NCI-H526 treated with DMSO at 0.1 percent for 48 hours (cell line): Measurements from ENCODE around the gene TMEM201.
"Not testable (repeated sequence)": the region's sequence is repeated elsewhere in the genome, so short reads cannot be mapped to it uniquely, and the experiment has no call there.

Experiments used
- DNase-seq: peaks from one replicate; lab custom pipeline; 2025; lab: John Stamatoyannopoulos, UW

The TMEM201 gene, protein sequence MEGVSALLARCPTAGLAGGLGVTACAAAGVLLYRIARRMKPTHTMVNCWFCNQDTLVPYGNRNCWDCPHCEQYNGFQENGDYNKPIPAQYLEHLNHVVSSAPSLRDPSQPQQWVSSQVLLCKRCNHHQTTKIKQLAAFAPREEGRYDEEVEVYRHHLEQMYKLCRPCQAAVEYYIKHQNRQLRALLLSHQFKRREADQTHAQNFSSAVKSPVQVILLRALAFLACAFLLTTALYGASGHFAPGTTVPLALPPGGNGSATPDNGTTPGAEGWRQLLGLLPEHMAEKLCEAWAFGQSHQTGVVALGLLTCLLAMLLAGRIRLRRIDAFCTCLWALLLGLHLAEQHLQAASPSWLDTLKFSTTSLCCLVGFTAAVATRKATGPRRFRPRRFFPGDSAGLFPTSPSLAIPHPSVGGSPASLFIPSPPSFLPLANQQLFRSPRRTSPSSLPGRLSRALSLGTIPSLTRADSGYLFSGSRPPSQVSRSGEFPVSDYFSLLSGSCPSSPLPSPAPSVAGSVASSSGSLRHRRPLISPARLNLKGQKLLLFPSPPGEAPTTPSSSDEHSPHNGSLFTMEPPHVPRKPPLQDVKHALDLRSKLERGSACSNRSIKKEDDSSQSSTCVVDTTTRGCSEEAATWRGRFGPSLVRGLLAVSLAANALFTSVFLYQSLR

DNA sequence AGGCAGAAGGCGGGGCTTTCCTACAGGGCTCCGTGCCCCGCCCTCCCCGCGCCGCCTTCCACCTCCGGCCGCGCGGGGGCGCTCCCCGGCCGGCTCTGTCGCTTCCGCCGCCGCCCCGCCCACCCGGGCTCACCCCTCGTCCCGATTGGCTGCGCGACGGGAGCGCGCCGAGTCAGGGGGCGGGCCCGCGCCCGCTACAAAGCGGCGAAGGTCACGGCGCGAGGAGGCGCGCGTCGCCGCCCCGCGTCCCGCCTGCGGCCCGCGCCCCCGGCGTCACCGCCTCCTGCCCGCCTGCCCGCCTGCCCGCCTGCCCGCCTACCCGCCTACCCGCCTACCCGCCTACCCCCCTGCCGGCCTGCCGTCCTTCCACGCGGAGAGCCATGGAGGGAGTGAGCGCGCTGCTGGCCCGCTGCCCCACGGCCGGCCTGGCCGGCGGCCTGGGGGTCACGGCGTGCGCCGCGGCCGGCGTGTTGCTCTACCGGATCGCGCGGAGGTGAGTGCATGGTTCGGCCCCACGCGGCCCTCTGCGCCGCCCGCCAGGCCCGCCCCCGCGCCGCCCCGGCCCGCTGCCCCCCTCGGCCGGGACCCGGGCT, at the start of gene TMEM201:
Gene TMEM201 (plus strand): TSS at position 361 of the 593 bp plus-strand sequence. CDS start 20 bp downstream, at position 381.
- DNase-seq = peak; percentile 66

DNA sequence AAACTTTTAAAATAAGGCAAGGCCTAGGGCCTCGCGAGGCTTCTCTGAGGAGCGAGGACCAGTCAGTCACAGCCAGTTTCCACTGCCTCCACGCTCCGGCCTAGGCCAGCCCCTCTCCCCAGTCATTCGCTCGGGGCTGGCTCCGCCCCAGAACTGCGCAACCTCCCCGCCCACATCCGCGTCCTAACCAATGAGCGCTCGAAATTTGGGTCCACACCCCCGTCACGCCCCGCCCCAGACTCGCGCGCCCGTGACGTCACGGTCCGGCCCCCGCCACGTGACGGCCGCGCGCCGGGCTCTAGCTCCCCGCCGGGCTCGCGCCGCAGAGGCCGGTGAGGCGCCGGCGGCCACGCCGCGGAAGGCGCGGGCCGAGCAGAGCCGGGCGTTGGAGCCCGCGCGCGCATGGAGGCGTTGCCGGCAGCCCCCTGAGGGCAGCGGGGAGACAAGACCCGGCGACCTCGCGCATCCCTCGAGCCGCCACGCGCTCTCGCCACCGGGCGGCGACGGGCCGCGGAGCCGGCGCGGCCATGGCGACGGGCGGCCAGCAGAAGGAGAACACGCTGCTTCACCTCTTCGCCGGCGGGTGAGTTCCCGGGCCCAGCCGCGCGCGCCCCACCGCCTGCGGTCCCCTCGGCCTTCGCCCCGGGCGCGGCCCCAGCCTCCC, 49.4 kb upstream of the TMEM201 start, which contains the start of gene SLC25A33:
Gene SLC25A33 (plus strand): TSS at position 301 of the 664 bp plus-strand sequence. CDS start 227 bp downstream, at position 528.
- peak; percentile 89 for DNase-seq

DNA sequence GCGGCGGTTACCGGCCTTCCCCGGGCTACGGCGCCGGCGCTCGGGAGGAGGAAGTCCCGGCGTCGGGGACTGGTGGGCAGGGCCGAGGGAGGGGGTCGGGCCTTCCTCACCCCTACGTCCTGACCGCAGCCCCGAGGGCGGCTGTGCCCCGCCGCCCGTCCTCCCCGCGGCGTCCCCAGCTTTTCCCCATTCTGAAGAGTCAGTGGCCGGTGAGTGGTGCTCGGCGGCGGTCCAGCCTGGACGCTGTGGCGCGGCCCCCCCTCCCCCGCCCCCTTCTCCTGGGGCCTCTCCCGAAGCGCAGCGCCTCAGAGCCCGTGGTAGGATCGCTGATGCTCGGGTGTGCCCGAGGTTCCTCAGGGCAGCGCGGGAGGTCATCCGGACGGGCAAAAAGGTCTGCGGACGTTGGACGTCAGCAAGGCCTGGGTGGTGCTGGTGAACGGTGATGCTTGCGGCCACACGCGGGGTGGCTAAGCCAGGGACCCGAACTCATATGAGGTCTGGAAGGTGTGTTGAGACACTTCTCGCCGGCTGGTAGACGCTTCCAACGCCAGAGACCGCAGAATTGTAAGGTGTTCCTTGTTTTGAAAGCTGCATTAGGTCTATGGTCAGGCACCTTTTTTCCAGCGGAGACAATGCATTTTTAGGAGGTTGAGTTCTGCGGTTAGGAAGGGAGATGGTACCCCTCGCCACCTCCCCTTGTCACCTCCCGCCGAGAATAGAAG, 48.7 kb upstream of the TMEM201 start:
- peak; percentile 3 for DNase-seq

DNA sequence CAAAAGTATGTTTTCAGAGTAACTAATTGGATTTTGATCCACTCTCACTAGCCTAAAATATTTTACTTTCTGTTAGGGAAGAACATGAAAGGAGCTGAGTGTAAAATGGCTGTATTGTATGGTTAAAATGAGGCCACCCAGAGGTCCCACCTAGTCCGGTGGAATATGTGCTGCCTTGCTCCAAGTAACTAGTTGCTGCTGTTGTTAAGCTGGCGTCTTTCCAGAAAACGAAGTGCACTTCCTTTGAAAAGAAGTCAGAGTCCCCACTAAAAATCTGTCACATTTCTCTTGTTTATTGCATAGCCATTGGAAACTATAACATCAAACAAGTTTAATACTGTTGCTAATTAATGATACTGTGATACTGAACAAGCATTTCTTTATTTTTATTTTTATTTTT, 46.3 kb upstream of the TMEM201 start:
- DNase-seq = no peak

DNA sequence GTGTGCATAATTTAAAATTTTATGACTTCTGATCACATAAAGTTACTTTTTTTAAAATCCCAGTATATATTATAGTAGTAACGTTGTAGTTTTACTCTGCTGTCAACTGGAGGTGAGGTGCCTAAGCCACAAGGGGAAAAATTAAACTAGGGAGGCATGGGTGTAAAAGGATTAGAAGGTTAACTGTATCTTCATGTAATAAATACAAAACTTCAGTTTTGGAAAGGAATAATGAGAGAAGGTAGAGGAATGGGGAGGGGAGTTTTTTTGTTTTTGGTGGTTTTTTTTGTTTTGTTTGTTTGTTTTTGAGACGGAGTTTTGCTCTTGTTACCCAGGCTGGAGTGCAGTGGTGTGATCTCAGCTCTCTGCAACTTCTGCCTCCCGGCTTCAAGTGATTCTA, 43.8 kb upstream of the TMEM201 start:
- DNase-seq = no peak

DNA sequence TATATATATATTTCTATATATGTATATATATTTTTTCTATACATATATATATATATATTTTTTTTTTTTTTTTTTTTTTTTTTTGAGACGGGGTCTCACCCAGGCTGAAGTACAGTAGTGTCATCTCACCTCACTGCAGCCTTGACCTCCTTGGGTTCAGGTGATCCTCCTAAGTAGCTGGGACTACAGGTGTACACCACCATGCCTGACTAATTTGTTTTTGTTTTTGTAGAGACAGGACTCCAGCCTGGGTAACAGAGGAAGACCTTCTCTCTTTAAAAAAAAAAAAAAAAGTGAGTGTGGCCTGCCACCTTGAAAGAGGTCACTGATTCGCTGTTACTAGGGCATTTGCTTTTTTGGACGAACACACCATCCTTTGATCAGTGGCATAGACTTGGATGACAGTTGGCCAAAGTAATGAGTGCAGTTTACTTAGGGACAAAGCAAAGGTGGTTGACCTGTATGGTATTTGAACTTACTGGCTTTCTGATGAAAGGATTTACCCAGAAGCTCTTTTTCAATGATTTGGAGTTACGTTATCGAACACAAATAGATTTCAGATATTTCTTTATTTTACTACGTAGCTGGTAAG, 38.7 kb upstream of the TMEM201 start:
- DNase-seq = no peak

DNA sequence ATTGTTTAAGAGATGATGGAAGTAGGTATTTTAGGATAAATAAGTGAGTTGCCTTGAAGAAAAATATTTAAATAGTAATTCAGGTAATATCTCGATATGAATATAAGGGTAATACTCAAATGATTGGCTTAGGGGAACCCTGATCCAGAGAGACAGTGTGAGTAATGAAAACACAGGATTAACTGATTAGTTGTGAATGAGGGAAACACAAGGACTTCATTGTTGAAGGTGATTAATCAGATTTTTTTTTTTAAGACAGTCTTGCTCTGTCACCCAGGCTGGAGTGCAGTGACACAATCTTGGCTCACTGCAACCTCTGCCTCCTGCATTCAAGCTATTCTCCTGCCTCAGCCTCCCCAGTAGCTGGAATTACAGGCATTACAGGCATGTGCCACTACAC, 36.7 kb upstream of the TMEM201 start:
- no peak for DNase-seq

DNA sequence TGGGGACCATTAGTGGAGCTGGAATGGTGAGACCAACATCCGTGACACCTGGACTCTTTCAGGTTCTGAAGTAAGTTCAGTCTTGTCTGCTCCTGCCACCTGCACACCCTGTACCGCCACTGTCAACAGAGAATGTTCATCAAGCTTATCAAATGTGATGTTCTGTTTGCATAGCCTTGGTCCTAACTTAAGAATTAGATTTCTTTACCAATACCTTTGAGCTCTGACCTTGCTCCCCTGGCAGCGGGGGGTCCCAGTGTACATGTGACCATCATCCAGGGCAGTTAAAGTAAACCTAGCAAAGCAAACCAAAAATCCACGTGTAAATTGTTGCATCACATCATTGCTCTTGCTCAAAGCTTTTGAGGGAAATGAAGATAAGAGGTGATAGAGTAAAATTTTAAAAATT, 35.0 kb upstream of the TMEM201 start:
- no peak for DNase-seq

DNA sequence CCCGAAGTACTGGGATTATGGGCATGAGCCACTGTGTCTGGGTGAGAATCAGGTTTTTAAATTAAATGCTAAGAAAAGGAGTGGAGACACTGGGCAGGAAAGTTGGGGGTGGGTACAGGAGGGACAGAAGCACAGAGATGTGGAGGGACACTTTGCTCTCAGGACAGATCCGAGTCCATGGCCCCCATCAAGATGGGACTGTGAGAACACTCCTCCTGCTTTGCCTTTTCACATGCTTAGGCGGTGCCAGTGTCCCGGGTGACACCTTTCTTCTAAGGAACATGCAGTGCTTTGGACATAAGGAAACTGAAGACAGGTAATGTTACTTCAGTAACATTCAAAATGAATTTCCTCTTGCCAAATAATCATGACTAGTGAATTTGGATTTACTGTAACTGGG, 32.8 kb upstream of the TMEM201 start:
- DNase-seq = no peak

DNA sequence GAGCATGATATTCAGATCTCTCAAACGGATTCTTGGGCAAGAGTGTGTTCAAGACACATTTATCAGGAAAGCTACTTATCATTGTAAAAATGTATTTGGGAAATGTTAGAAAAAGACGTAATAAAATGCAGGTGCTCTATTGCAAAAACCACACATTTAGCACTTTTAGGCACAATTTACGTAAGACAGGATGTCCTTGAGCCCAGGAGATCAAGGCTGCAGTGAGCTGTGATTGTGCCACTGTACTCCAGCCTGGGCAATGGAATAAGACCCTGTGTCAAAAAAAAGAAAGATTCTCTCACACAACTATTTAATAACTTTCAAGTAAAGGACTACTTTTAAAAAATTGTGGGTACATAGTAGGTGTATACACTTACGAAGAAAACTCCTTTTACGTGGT, 31.1 kb upstream of the TMEM201 start:
- DNase-seq = no peak

DNA sequence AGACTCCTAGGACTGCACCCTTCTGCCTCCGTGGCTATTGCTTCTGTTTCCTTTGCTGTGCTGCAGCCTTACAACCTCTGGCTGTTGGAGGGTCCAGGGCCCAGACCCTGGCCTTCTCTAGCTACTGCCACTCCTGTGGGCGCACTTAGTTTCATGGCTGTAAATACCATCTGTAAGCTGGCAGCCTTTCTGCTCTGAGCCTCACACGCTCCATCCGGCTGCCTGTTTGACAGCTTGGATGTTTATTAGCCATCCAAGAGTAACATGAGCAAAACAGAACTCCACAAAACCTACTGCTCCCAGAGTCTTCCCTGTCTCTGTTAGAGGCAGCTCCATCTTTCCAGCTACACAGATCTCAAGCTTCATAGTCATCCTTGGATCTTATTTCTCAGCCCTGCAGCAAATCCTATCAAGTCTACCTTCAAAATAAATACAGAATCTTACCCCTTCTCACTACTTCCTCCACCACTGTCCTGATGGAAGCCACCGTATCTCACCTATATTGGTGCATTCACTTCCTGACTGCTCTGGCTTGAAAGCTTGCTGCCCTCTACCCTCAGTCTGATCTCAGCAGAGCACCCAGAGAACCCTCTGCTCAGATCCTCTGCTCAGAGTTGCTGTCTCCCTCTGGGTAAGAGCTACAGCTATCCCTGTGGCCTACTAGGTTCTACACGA, 30.3 kb upstream of the TMEM201 start:
- DNase-seq = no peak

DNA sequence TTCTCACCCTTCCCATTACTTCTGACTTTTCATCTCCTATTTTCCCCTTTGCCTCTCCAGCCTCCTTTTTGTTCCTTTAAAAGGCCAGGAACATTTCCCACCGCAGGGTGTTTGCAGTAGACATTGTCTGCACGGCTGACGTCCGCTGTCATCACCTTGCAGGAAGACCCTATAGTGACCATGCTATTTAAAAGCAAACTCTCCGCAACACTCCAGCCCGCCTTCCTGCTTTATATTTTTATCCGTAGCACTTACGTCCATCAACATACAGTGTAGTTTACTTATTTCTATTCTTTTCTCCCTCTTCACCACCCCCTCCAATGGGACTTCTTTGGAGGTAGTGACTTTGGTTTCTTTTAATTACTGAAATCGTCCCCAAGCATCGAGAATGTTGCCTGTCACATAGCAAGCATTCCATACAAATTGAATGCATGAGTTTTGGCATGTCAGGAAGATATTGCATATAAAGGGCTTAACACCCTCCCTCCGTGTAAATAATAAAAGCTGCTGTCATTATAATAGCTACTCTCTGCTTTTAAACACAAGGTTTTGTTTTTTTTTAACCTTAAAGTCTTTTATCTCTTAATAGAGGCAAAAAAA, 29.7 kb upstream of the TMEM201 start:
- DNase-seq = no peak

DNA sequence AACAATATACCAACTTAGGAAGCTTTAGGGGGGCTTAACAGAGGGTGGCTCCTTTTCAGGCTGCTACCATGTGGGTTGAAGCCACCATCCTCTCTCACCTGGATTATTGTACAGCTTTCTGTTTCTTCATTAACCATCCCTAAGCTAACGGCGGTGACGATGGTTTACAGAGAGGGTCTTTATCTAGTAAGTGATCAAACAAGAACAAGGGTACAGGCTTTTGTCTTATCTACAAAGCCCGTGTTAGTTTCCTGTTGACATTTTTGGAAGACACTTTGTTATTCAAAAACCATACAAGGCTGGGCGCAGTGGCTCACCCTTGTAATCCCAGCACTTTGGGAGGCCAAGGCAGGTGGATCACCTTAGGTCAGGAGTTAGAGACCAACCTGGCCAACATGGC, 29.0 kb upstream of the TMEM201 start:
- no peak for DNase-seq

DNA sequence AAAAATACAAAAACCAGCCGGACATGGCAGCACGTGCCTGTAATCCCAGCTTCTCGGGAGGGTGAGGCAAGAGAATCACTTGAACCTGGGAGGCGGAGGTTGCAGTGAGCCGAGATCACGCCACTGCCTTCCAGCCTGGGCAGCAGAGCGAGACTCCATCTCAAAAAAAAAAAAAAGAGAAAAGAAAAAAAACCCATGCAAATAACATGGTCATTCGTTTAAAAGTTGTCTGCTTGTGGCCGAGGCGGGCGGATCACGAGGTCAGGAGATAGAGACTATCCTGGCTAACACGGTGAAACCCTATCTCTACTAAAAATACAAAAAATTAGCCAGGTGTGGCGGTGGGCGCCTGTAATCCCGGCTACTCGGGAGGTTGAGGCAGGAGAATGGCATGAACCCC, 28.6 kb upstream of the TMEM201 start:
- not testable (repeated sequence) for DNase-seq

DNA sequence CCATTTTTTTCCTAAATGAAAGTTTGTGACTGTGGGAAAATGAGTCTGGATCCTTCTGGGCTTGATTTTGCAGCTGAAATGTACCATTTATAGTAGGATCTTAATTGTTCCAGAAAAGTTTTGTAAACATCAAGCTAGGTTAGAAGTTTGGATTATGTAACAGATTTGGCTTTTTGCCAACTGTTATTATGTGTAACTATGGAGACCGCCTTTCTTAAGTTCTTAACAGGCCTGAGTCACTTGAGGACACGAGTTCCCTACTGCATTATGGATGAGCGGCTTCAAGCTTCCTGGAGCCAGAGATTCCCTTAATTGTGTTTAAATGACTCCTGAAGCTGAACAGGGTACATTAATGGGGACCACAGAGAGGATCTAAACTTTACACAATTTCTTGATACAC, 27.3 kb upstream of the TMEM201 start:
- DNase-seq = no peak

DNA sequence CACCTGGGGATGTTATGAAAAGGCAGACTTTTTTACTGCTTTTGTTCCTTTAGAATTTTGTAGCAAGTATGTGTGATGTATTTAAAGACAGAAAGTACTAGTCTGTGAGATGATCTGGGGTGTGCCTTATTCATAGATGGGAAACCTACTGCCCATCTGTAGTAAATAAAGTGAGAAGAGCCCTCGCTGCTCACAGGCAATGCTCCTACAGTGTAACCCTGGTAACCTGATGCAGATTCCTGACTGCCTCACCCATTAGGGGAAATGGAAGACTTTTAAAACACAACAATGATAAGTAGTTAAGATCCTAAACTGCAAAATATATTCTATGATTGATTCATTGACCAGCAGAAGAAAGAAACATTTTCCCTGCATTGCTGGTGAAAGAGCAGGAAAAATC, 19.4 kb upstream of the TMEM201 start:
- no peak for DNase-seq

DNA sequence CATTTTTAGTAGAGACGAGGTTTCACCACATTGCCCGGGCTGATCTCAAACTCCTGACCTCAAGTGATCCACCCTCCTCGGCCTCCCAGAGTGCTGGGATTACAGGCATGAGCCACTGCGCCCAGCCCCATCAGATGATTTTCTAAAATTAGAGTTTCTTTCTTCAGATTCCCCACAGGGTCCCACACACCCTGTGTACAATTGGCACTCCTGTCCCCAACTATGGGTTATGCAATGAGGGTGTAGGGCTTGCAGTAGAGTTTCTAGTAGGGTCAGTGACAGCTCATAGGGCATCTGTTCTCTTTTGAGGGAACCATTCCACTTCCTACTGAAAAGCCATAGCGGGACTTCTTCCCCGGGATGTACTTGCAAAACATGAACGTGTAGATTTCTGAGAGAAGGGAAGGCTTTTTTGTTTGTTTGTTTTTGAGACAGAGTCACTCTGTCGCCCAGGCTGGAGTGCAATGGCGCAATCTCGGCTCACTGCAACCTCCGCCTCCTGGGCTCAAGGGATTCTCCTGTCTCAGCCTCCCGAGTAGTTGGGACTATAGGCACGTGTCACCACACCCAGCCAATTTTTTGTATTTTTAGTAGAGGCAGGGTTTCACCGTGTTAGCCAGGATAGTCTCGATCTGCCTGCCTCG, 17.7 kb upstream of the TMEM201 start:
- DNase-seq = not testable (repeated sequence)

DNA sequence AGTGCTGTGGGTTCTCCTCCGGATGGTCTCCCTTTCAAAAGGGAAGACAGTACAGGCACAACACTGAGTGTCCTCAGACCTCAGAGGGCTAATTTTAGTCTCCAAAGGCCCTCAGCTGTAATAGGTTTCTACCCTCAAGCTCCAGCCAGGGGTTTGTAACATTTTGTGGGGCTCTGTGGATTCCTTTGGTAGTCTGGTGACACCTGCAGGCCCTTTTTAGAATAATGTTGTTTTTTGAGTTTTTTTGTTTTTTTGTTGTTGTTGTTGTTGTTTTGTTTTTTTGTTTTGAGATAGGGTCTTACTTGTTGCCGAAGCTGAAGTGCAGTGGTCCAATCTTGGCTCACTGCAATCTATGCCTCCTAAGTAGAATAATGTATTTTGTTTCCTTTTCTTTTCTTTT, 15.0 kb upstream of the TMEM201 start:
- no peak for DNase-seq

DNA sequence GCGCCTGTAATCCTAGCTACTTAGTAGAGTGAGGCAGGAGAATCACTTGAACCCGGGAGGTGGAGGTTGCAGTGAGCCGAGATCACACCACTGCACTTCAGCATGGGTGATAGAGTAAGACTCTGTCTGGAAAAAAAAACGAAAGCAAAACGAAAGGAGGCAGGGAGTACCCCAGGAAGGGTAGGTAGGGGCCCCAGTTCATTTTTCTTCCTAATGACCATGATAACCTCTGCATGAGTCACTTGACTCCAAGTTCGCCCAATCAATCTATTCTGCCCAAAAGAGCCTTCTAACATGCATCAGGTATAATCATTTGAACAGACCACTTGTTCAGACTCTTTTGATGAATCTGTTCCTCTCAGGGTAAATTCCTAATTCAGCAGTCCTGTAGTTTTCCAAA, 13.2 kb upstream of the TMEM201 start:
- DNase-seq = no peak

DNA sequence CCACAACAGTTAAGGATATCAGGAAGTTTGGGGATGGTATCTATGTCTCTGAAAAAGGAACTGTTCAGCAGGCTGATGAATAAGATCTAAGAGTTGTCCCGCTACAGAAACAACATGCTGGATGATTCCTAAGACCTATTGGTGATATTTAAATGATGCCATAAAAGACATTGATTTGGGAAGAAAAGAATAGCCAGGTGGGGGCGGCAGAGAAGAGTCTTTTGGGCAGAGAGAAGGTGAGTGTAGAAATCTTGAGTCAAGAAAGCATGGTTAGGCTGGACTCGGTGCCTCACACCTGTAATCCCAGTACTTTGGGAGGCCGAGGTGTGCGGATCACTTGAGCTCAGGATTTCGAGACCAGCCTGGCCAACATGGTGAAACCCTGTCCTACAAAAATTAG, 11.8 kb upstream of the TMEM201 start:
- DNase-seq = no peak
